SK-N-SH (cell line): Measurements from ENCODE around the gene ARHGAP26. TPM values are rescaled to one million over a fixed set of nuclear protein-coding genes. Genes with fewer than 3 reads are reported as not detected.

Experiments used
- CTCF ChIA-PET: fragments of 300-600, 350-600 bp; formaldehyde crosslinking; extraction: SDS; loops from one replicate; lab custom pipeline; 2021; lab: Yijun Ruan, JAX
- POLR2A ChIA-PET: fragments of 350-600 bp; sonication (Branson Sonifier 250); formaldehyde crosslinking; extraction: SDS; loops from one replicate; lab custom pipeline; 2020; ENCODE audit warnings: antibody characterized with exemption, inconsistent platforms; lab: Yijun Ruan, JAX
- DNase-seq: peaks from one replicate; pipeline ENCODE4 v3.0.0; 2012
- H2AFZ ChIP-seq: fragments of 200-600 bp; sonication (generic); 2 replicates; pipeline ENCODE4 v1.8.1; 2016; ENCODE audit warnings: antibody characterized with exemption, mild to moderate bottlenecking, low read depth
- H3F3A ChIP-seq: fragments of 200-600 bp; sonication (generic); replicated peaks from 2 replicates; pipeline ENCODE3; 2016; ENCODE audit warnings: antibody characterized with exemption, mild to moderate bottlenecking; ENCODE audit not compliant: insufficient read depth
- H3K27ac ChIP-seq, 2 experiments: fragments of 200-500 bp in 1 of 2; fragments of 200-600 bp in 1 of 2; sonication (Bioruptor generic) in 1 of 2; sonication (generic), shearing (Covaris generic) in 1 of 2; 2 replicates each; pipeline versions ENCODE4 v1.5.1 to v1.6.1; 2014 to 2016; ENCODE audit warnings: low read depth in 2 of 2, inconsistent platforms in 1 of 2, low read length in 1 of 2, mild to moderate bottlenecking in 1 of 2, mixed read lengths in 1 of 2
- H3K27me3 ChIP-seq: fragments of 200-600 bp; sonication (generic), shearing (Covaris generic); 2 replicates; pipeline ENCODE4 v1.6.1; 2016; ENCODE audit warnings: mixed run types; ENCODE audit not compliant: insufficient read depth
- H3K36me3 ChIP-seq, 2 experiments: fragments of 200-500 bp in 1 of 2; fragments of 200-600 bp in 1 of 2; sonication (Bioruptor generic) in 1 of 2; sonication (generic) in 1 of 2; replicated peaks in 1 of 2; 2 replicates each; pipeline versions ENCODE3 to v1.5.1; 2014 to 2016; ENCODE audit warnings: low read length in 1 of 2, mild to moderate bottlenecking in 1 of 2; ENCODE audit not compliant: insufficient read depth in 2 of 2, control insufficient read depth in 1 of 2
- H3K4me1 ChIP-seq, 2 experiments: fragments of 200-500 bp in 1 of 2; fragments of 200-600 bp in 1 of 2; sonication (Bioruptor generic) in 1 of 2; sonication (generic), shearing (Covaris generic) in 1 of 2; 2 replicates each; pipeline versions ENCODE4 v1.5.1 to v1.6.1; 2014 to 2016; ENCODE audit warnings: low read depth in 1 of 2, low read length in 1 of 2, mixed run types in 1 of 2; ENCODE audit not compliant: insufficient read depth in 2 of 2, control insufficient read depth in 1 of 2
- H3K4me2 ChIP-seq: fragments of 200-600 bp; sonication (generic), shearing (Covaris generic); 2 replicates; pipeline ENCODE4 v1.6.1; 2017; ENCODE audit warnings: mixed run types
- H3K4me3 ChIP-seq, 2 experiments: fragments of 200-500 bp in 1 of 2; fragments of 200-600 bp in 1 of 2; sonication (Bioruptor generic) in 1 of 2; sonication (generic), shearing (Covaris generic) in 1 of 2; 2 replicates each; pipeline versions ENCODE4 v1.5.1 to v1.8.1; 2014 to 2016; ENCODE audit warnings: low read depth in 2 of 2, inconsistent platforms in 1 of 2, low read length in 1 of 2, mild to moderate bottlenecking in 1 of 2, mixed read lengths in 1 of 2, moderate library complexity in 1 of 2
- H3K79me2 ChIP-seq: fragments of 200-600 bp; sonication (generic); 2 replicates; pipeline ENCODE4 v1.8.1; 2017; ENCODE audit warnings: mild to moderate bottlenecking; ENCODE audit not compliant: insufficient read depth
- H3K9ac ChIP-seq: fragments of 200-600 bp; sonication (generic); 2 replicates; pipeline ENCODE4 v1.6.1; 2017; ENCODE audit warnings: mixed run types
- H3K9me2 ChIP-seq: fragments of 200-600 bp; sonication (generic); 2 replicates; pipeline ENCODE4 v1.6.1; 2017; ENCODE audit warnings: mixed run types
- H3K9me3 ChIP-seq: fragments of 200-600 bp; sonication (generic); 2 replicates; pipeline ENCODE4 v1.6.1; 2017; ENCODE audit warnings: mixed run types, mild to moderate bottlenecking, moderate library complexity
- H4K20me1 ChIP-seq: fragments of 200-600 bp; sonication (generic); 2 replicates; pipeline ENCODE4 v1.6.1; 2017; ENCODE audit warnings: mild to moderate bottlenecking, mixed run types; ENCODE audit not compliant: insufficient read depth
- CHD2 ChIP-seq: fragments of 150-350 bp; IDR thresholded peaks from 2 replicates; pipeline ENCODE4 v1.6.1; 2018; ENCODE audit warnings: low read length; ENCODE audit not compliant: partially characterized antibody
- EZH2phosphoT487 ChIP-seq: fragments of 200-600 bp; sonication (generic); IDR thresholded peaks from 2 replicates; pipeline ENCODE4 v1.6.1; 2017; ENCODE audit warnings: low read depth, mixed run types, mild to moderate bottlenecking, antibody characterized with exemption, moderate library complexity, borderline replicate concordance
- FOSL2 ChIP-seq: IDR thresholded peaks from 2 replicates; pipeline ENCODE4 v1.4.0; 2012; ENCODE audit warnings: low read depth, mild to moderate bottlenecking, moderate library complexity, borderline replicate concordance
- FOXM1 ChIP-seq: IDR thresholded peaks from 2 replicates; pipeline ENCODE4 v1.4.0; 2012; ENCODE audit warnings: low read depth, mild to moderate bottlenecking
- GATA2 ChIP-seq: sonication (generic); formaldehyde crosslinking; IDR thresholded peaks from 2 replicates; pipeline ENCODE4 v1.5.0; 2020; ENCODE audit warnings: mild to moderate bottlenecking, missing genetic modification reagents
- IRF3 ChIP-seq: fragments of 150-350 bp; IDR thresholded peaks from 2 replicates; pipeline ENCODE4 v1.6.1; 2016; ENCODE audit warnings: mild to moderate bottlenecking, low read depth, low read length
- MAX ChIP-seq: IDR thresholded peaks from 2 replicates; pipeline ENCODE4 v1.4.0; 2012; ENCODE audit warnings: low read depth
- MEF2A ChIP-seq: IDR thresholded peaks from 2 replicates; pipeline ENCODE4 v1.4.0; 2012; ENCODE audit warnings: low read depth, borderline replicate concordance
- POLR2AphosphoS5 ChIP-seq: IDR thresholded peaks from 2 replicates; pipeline ENCODE4 v1.6.1; 2012; ENCODE audit warnings: low read depth, low read length
- RAD21 ChIP-seq: IDR thresholded peaks from 2 replicates; pipeline ENCODE4 v1.6.1; 2012; ENCODE audit warnings: mild to moderate bottlenecking, low read length
- RFX5 ChIP-seq: IDR thresholded peaks from 2 replicates; pipeline ENCODE4 v1.6.1; 2012; ENCODE audit warnings: mild to moderate bottlenecking, improper control_type of control experiment, low read length
- SIN3A ChIP-seq: IDR thresholded peaks from 2 replicates; pipeline ENCODE4 v1.6.1; 2012; ENCODE audit warnings: low read depth, mild to moderate bottlenecking, low read length, moderate library complexity, borderline replicate concordance
- TEAD4 ChIP-seq: IDR thresholded peaks from 2 replicates; pipeline ENCODE4 v1.4.0; 2012; ENCODE audit warnings: mild to moderate bottlenecking, borderline replicate concordance; ENCODE audit not compliant: insufficient read depth
- ZBTB33 ChIP-seq: IDR thresholded peaks from 2 replicates; pipeline ENCODE4 v1.4.0; 2012; ENCODE audit warnings: low read depth, borderline replicate concordance
- WGBS: methylation state at CpG from one replicate; pipeline ENCODE4 v1.1.6; 2017; ENCODE audit warnings: low lambda C conversion rate; 5-methylcytosine and 5-hydroxymethylcytosine counted together
- polyA plus RNA-seq, 3 experiments: library from polyadenylated mRNA; depleted of rRNA; stranded (reverse); fragments of >200 nt; gene quantifications; 2 replicates each; pipeline ENCODE4 v1.2.3, GENCODE V29; 2012

The ARHGAP26 gene
- polyA plus RNA-seq, 1 of the 3 experiments (the other 2 are of a cell fraction): 6.1 TPM

- Histone ChIP-seq H3K9ac (no peak overlapping the region), H3K9me3 (no peaks in the 10 kb centered on the region), H3K36me3 (peaks cover 3 to 7% of the 10 kb centered on the region in 2 experiments), H2AFZ (no peak overlapping the region), H3K27me3 (no peaks in the 10 kb centered on the region), H3K27ac (no peak overlapping the region), H3K4me1 (peaks cover 4 to 20% of the 10 kb centered on the region in 2 experiments; a peak in 3 of 4 replicates), H3K79me2 (no peaks in the 10 kb centered on the region), H3F3A (peaks cover 24% of the 10 kb centered on the region), H4K20me1 (no peaks in the 10 kb centered on the region), H3K4me3 (no peak overlapping the region), H3K9me2 (no peaks in the 10 kb centered on the region), H3K4me2 (no peak overlapping the region)
- WGBS: 71% methylated on average over 1 of the region's 1 CpG
- no peak for DNase-seq
- POLR2A ChIA-PET: no interaction called here
- CTCF ChIA-PET: no interaction called here
- TF ChIP-seq POLR2AphosphoS5: no peak
- TF ChIP-seq GATA2 (CRISPR knock-in tag): no peak
- no peak for TF ChIP-seq RAD21
- TF ChIP-seq RFX5: no peak
- TF ChIP-seq CHD2: no peak
- TF ChIP-seq FOXM1: no peak
- no peak for TF ChIP-seq TEAD4
- no peak for TF ChIP-seq FOSL2
- TF ChIP-seq ZBTB33: no peak
- TF ChIP-seq SIN3A: no peak
- no peak for TF ChIP-seq MEF2A
- TF ChIP-seq EZH2phosphoT487: no peak
- TF ChIP-seq IRF3: no peak
- TF ChIP-seq MAX: no peak
Measured at GRCh38 chr5:142962174-142962533, 192.0 kb downstream of the ARHGAP26 start.
